Measurements from ENCODE around the gene GNB1.

DNA sequence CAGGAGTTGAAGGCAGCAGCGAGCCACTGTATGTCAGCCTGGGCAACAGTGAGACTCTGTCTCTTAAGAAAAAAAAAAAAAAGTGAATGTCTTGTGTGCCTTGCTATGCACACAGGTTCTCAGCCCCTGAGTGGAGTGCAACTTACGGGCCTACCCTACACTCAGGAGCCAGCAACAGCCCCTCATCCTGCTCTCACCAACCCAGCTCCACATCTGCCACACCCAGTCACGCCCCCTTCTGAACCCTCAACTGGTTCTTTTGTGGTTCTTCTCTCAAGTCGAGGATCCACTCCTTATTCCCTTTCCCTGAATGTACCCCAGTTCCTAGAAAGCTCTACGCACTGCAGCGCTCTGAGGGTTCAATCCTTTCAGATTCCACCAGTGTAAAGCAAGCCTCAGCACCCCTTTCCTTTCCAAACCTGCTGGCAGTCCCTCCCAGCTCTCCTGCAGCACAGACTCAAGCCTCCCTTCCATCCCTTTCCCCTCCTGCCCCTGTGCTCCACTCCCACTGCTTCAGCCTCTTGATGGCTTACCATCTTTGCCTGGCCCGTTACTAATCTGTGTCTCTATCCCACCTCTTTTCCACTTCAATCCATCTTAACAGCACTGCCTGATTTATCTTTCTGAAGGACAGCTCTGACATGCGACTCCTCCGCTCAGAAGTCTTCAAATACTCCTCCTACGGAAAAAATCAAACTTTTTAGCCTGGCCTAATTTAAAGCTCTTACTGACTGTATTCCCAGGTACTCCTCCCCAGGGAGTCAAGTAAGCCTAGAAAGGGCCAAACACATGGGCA lies 38.1 kb downstream of the GNB1 start:
- TF ChIP-seq EZH2 (IDR thresholded peaks at IDR 0.05; ENCODE audit: low read length, missing control alignments) (no peak), CTCF (conservative IDR thresholded peaks at IDR 0.05 in 1 of 2, IDR thresholded peaks at IDR 0.05 in 1 of 2; ENCODE audit: low read depth in 1 of 2, low read length in 2 of 2) (no peak)
